ENCODE results near the gene GIT1. TPM values are rescaled to one million over a fixed set of nuclear protein-coding genes. Genes with fewer than 3 reads are reported as not detected.

Gene GIT1
- total and polyA plus RNA-seq, 9 of the 15 experiments (the other 6 are each of a cell fraction or from before 2014, with no cell fraction given): 0.35 to 35.3 (median 17.1) TPM

DNA sequence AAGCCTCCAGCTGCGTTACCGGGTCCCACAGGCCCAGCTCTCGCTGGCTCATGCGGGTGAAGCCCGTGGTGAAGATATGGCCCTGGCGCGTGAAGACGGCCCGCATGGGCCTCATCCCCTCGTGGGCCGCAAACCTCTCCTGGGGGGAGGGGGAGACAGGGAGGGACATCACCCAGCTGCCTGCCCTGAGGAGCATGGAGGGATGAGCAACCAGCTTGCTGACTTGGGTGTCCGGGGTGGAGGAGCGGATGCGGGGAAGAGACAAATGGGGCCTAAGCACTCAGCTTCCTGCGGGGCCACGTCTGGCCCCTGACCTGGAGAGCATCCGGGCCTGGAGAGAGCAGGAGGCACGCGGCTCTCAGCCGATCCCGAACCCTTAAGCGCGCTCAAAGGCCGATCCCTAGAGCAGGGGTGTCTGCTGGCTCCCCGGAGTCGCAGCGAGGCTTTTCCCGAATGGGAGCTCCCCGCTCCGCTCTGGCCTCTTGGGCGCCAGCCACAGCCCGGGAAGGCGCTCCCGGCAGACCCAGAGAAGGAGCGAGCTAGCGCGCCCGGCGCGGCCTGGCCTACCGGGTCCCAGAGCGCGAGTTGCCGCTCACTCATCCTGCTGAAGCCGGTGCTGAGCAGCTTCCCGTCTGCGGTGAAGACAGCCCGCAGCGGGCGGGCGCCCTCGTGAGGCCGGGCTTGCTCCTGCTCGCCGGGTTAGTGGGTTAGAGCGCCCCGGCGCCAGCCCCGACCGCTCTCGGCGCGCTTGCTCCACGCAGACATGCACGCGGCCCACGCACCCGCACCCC is 28.2 kb upstream of the GIT1 start (continued):
- TF ChIP-seq ZSCAN29 (IDR thresholded peaks at IDR 0.05) (no peak), HNRNPL (IDR thresholded peaks at IDR 0.05; ENCODE audit: low read depth, low read length) (peak; percentile 33), RBM34 (IDR thresholded peaks at IDR 0.05; ENCODE audit: borderline replicate concordance, insufficient read depth, low read length) (no peak), ZNF212 (CRISPR knock-in tag; IDR thresholded peaks at IDR 0.05) (no peak), KDM4B (IDR thresholded peaks at IDR 0.05; ENCODE audit: borderline replicate concordance in 2 of 2, low read depth in 1 of 2) (no peak), CBFA2T3 (IDR thresholded peaks at IDR 0.05) (no peak), ZBTB1 (CRISPR knock-in tag; IDR thresholded peaks at IDR 0.05; ENCODE audit: borderline replicate concordance, low read depth) (no peak), NCOA1 (IDR thresholded peaks at IDR 0.05; ENCODE audit: low read depth) (no peak), FOXJ2 (tag; IDR thresholded peaks at IDR 0.05) (no peak), HNRNPK (IDR thresholded peaks at IDR 0.05; ENCODE audit: low read depth, low read length, poor library complexity, severe bottlenecking) (no peak), RNF219 (CRISPR knock-in tag; IDR thresholded peaks at IDR 0.05) (no peak), TCF7L2 (IDR thresholded peaks at IDR 0.05; ENCODE audit: low read depth, low read length) (no peak), NONO (IDR thresholded peaks at IDR 0.05; ENCODE audit: low read depth in 2 of 2, low read length in 1 of 2) (peak in 1 of 2 experiments; percentile 68; a peak in 1 of 4 replicates), FUS (optimal IDR thresholded peaks at IDR 0.05; ENCODE audit: low read depth, low read length) (peak; percentile 42), TRIM28 (IDR thresholded peaks at IDR 0.05) (no peak), HSF4 (CRISPR knock-in tag; IDR thresholded peaks at IDR 0.05; ENCODE audit: borderline replicate concordance) (no peak), VEZF1 (CRISPR knock-in tag; IDR thresholded peaks at IDR 0.05) (no peak), PTTG1 (tag; IDR thresholded peaks at IDR 0.05; ENCODE audit: low read depth) (no peak), ZNF764 (CRISPR knock-in tag; IDR thresholded peaks at IDR 0.05; ENCODE audit: low read depth) (no peak), MAFG (tag; conservative IDR thresholded peaks at IDR 0.05) (no peak), JUNB (CRISPR knock-in tag; conservative IDR thresholded peaks at IDR 0.05) (no peak), CEBPG (CRISPR knock-in tag; IDR thresholded peaks at IDR 0.05) (no peak), CEBPG (tag; conservative IDR thresholded peaks at IDR 0.05 in 1 of 2, IDR thresholded peaks at IDR 0.05 in 1 of 2) (no peak), FIP1L1 (IDR thresholded peaks at IDR 0.05; ENCODE audit: low read depth, low read length, poor library complexity, severe bottlenecking) (no peak), SMAD2 (IDR thresholded peaks at IDR 0.05; ENCODE audit: low read depth, low read length) (no peak)
- TF ChIP-seq, protein P1, sequence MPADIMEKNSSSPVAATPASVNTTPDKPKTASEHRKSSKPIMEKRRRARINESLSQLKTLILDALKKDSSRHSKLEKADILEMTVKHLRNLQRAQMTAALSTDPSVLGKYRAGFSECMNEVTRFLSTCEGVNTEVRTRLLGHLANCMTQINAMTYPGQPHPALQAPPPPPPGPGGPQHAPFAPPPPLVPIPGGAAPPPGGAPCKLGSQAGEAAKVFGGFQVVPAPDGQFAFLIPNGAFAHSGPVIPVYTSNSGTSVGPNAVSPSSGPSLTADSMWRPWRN (IDR thresholded peaks at IDR 0.05; ENCODE audit: low read depth): no peak

Measured in K562 (cell line).